DOHH2 (cell line): ENCODE results near the gene CRHR1.
"Not testable (repeated sequence)": the region's sequence is repeated elsewhere in the genome, so short reads cannot be mapped to it uniquely, and the experiment has no call there.

ENCODE experiments used
- H3F3A ChIP-seq: fragments of 200-600 bp; sonication (generic), shearing (Covaris generic); 2 replicates; pipeline ENCODE4 v1.6.0; 2016; ENCODE audit warnings: antibody characterized with exemption, mild to moderate bottlenecking; ENCODE audit not compliant: control insufficient read depth, insufficient read depth
- H3K27ac ChIP-seq: fragments of 200-600 bp; sonication (generic); 2 replicates; pipeline ENCODE4 v1.5.1; 2014; ENCODE audit warnings: low read depth, mild to moderate bottlenecking, low read length, moderate library complexity
- H3K27me3 ChIP-seq: fragments of 200-600 bp; sonication (generic); 2 replicates; pipeline ENCODE4 v1.6.1; 2014; ENCODE audit warnings: mild to moderate bottlenecking, low read length, mixed read lengths; ENCODE audit not compliant: control insufficient read depth
- H3K36me3 ChIP-seq: fragments of 200-600 bp; sonication (generic); 2 replicates; pipeline ENCODE4 v1.6.1; 2014; ENCODE audit warnings: mild to moderate bottlenecking, low read length, moderate library complexity, mixed read lengths; ENCODE audit not compliant: control insufficient read depth
- H3K4me1 ChIP-seq: fragments of 200-600 bp; sonication (generic); 2 replicates; pipeline ENCODE4 v1.6.1; 2014; ENCODE audit warnings: mild to moderate bottlenecking, low read length, mixed read lengths; ENCODE audit not compliant: control insufficient read depth
- H3K4me2 ChIP-seq: fragments of 200-600 bp; sonication (generic); 2 replicates; pipeline ENCODE4 v1.6.0; 2014; ENCODE audit warnings: mild to moderate bottlenecking, low read length, moderate library complexity
- H3K4me3 ChIP-seq: fragments of 200-600 bp; sonication (generic); 2 replicates; pipeline ENCODE4 v1.5.1; 2014; ENCODE audit warnings: mild to moderate bottlenecking, low read length, mixed read lengths
- H3K79me2 ChIP-seq: fragments of 200-600 bp; sonication (generic); 2 replicates; pipeline ENCODE4 v1.6.1; 2014; ENCODE audit warnings: mild to moderate bottlenecking, low read length, mixed read lengths; ENCODE audit not compliant: control insufficient read depth
- H3K9me2 ChIP-seq: fragments of 200-600 bp; sonication (generic); replicated peaks from 2 replicates; pipeline ENCODE4 v1.6.1; 2014; ENCODE audit warnings: mild to moderate bottlenecking, low read length, mixed read lengths; ENCODE audit not compliant: control insufficient read depth
- H3K9me3 ChIP-seq: fragments of 200-600 bp; sonication (generic); 2 replicates; pipeline ENCODE4 v1.6.1; 2014; ENCODE audit warnings: antibody characterized with exemption, low read length, mixed read lengths; ENCODE audit not compliant: control insufficient read depth, insufficient read depth
- H4K20me1 ChIP-seq: fragments of 200-600 bp; sonication (generic); 2 replicates; pipeline ENCODE4 v1.6.0; 2014; ENCODE audit warnings: low read depth, mild to moderate bottlenecking, antibody characterized with exemption, low read length, moderate library complexity; ENCODE audit not compliant: control insufficient read depth, insufficient read depth
- EZH2phosphoT487 ChIP-seq: fragments of 200-600 bp; sonication (generic); IDR thresholded peaks from 2 replicates; pipeline ENCODE4 v1.6.1; 2017; ENCODE audit warnings: borderline replicate concordance, mild to moderate bottlenecking, antibody characterized with exemption, low read length, moderate library complexity, mixed read lengths
- TF ChIP-seq, protein P1 (sequence below): fragments of 200-600 bp; sonication (generic); IDR thresholded peaks from one replicate; pipeline ENCODE4 v1.5.1; 2014; ENCODE audit warnings: antibody characterized with exemption, mild to moderate bottlenecking, low read depth, low read length; ENCODE audit not compliant: poor library complexity, severe bottlenecking

CRHR1 gene

DNA sequence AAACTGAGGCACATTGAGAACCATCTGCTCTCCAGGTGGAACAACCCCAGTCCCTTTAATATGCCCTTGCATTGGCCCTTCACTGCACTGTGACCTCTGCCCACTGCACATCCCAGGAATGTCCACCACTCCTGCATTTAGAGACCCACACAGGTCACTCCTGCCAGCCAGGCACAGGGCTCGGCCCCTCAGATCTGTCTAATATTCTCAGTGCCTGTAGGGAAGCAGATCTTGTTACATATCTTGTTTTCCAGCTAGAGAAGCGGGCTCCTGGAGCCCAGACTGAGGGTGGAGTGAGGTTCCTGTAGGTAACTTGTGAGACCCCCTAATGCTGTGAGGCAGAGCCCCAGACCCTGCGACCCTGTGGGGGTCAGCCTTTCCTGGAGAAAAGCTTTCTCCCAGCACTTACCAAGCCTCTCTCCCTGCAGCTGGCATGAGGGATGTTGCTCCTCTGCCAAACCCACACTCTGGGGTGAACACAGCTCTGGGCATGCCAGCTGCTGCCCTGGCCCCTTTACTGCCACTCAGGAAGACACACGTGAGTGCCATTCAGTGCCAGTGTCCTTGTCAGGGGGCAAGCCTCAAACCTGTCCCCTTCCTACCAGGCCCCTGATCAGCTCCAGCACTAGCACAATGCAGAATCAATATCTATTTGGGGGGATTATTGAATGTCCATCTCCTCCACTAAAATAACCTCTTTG, 40.3 kb upstream of the CRHR1 start:
- Histone ChIP-seq H3K36me3 (no peaks in the 10 kb centered on the region), H4K20me1 (no peaks in the 10 kb centered on the region)

DNA sequence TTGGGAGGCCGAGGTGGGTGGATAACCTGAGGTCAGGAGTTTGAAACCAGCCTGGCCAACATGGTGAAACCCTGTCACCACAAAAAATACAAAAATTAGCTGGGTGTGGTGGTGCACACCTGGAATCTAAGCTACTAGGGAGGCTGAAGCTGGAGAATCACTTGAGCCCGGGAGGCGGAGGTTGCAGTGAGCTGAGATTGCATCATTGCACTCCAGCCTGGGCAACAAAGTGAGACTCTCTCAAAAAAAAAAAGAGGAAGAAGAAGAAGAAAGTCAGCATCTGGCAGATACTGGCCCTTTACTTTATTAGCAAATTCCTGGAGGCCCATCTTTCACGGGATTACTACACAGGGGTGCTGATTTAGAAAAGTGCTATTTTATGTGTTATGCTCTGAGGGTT, 39.3 kb upstream of the CRHR1 start:
- H3K27me3 ChIP-seq = peaks cover 26% of the 10 kb centered on the region

More for the DNA sequence above, 40.3 kb upstream of the CRHR1 start:
- Histone ChIP-seq H3K4me3 (no peak overlapping the region), H3K9me3 (0 out of 2 replicates have a peak, but pooled peaks cover 5% of the 10 kb centered on the region), H3K9me2 (no peaks in the 10 kb centered on the region), H3K79me2 (no peaks in the 10 kb centered on the region), H3F3A (no peaks in the 10 kb centered on the region), H3K4me1 (peaks cover 9% of the 10 kb centered on the region; the same call in 1 of the 2 replicates), H3K27me3 (peaks cover 25% of the 10 kb centered on the region), H3K4me2 (no peak overlapping the region), H3K27ac (no peak overlapping the region)
- TF ChIP-seq EZH2phosphoT487 = no peak
- TF ChIP-seq, protein P1, sequence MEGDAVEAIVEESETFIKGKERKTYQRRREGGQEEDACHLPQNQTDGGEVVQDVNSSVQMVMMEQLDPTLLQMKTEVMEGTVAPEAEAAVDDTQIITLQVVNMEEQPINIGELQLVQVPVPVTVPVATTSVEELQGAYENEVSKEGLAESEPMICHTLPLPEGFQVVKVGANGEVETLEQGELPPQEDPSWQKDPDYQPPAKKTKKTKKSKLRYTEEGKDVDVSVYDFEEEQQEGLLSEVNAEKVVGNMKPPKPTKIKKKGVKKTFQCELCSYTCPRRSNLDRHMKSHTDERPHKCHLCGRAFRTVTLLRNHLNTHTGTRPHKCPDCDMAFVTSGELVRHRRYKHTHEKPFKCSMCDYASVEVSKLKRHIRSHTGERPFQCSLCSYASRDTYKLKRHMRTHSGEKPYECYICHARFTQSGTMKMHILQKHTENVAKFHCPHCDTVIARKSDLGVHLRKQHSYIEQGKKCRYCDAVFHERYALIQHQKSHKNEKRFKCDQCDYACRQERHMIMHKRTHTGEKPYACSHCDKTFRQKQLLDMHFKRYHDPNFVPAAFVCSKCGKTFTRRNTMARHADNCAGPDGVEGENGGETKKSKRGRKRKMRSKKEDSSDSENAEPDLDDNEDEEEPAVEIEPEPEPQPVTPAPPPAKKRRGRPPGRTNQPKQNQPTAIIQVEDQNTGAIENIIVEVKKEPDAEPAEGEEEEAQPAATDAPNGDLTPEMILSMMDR = no peak

DNA sequence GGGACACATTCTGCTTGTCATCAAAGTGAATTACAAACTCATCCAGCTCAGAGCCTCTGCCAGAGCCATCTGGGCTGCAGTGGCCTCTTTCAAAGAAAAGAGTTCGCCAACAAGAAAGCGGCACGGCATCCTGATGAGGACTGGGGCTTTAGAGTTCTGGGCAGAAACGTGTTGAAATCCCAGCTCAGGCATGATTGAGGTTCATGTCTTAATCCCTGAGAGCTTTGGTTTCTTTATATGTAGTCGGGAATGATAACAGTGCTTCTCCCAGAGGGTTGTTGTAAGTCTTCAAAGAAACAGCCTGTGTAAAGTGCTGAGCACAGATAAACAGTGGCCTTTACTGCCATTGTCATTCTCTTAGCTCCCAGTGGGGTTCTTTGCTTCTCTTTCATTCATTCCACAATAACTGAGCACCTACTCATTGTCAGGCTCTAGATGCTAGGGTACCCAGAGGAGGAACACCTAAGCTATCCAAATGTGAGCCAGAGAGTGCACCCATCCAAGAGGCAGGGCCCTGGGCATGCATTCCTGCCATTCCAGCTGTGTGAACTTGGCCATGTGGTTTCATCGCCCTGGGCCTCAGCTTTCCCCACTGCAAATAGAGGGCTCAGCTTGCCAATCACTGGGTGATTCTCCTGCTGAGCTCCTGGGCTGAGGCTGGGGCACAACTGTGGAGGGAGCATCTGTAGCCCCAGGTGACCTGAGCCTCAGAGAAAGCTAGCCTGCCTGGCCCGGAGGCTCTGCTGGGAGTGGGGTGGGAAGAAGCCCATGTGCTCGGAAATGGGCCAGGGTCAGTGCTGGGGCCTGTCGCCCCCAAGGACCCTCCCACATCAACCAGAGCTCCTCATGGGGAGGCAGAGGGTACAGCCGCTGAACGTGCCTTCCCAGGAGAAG, 38.3 kb upstream of the CRHR1 start:
- Histone ChIP-seq H3K4me1 (peaks cover 3% of the 10 kb centered on the region; the same call in 1 of the 2 replicates), H3K27ac (no peak overlapping the region), H3K9me2 (no peaks in the 10 kb centered on the region), H3K27me3 (peaks cover 26% of the 10 kb centered on the region), H3K4me2 (no peak overlapping the region), H3K36me3 (no peaks in the 10 kb centered on the region), H3K79me2 (no peaks in the 10 kb centered on the region), H3K4me3 (no peak overlapping the region), H3F3A (no peaks in the 10 kb centered on the region), H4K20me1 (no peaks in the 10 kb centered on the region), H3K9me3 (no peaks in the 10 kb centered on the region)
- TF ChIP-seq, protein P1 = no peak
- TF ChIP-seq EZH2phosphoT487 = no peak

More for the DNA sequence above, 39.3 kb upstream of the CRHR1 start:
- H3K4me3 ChIP-seq, H3K36me3 ChIP-seq, H3K9me3 ChIP-seq, H3K4me1 ChIP-seq, H4K20me1 ChIP-seq, H3K9me2 ChIP-seq, H3K79me2 ChIP-seq, H3K4me2 ChIP-seq, H3K27ac ChIP-seq, H3F3A ChIP-seq: not testable (repeated sequence)

DNA sequence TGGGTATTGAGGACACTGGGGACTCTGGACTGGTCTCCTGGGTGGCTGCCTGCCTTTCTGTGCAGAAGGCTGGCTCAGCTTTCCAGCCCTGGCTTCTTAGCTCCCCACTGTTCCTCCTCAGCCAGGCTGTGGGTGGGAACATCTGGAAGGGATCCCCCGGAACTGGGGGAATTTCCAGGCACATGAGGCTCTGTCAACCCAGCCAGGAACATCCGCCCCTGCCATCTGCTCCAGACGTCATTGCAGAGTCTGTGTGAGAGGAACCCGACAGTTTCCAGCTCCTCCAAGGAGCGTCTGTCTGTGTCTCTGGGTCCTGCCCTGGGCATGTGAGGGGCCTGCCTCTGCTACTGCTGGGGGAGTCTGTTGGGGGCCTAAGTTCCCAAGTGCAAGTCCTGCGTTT, 36.2 kb upstream of the CRHR1 start:
- Histone ChIP-seq H3K9me3 (no peaks in the 10 kb centered on the region), H3K4me2 (no peak overlapping the region), H3F3A (no peaks in the 10 kb centered on the region), H3K9me2 (no peaks in the 10 kb centered on the region), H3K27ac (no peak overlapping the region), H3K4me3 (no peak overlapping the region), H3K79me2 (no peaks in the 10 kb centered on the region), H4K20me1 (no peaks in the 10 kb centered on the region), H3K27me3 (peaks cover 24% of the 10 kb centered on the region), H3K4me1 (peaks cover 3% of the 10 kb centered on the region; the same call in 1 of the 2 replicates), H3K36me3 (no peaks in the 10 kb centered on the region)
- TF ChIP-seq EZH2phosphoT487 = no peak
- TF ChIP-seq, protein P1 = no peak
